Nephron progenitor cell (in vitro differentiated cells): ENCODE data around the gene NDNF.

ENCODE experiments used
- DNase-seq: peaks from one replicate; pipeline ENCODE4 v3.0.0; 2021
- H3K27ac Mint-ChIP-seq: 2 replicates; pipeline ENCODE4 v1.8.0; 2021; ENCODE audit warnings: mild to moderate bottlenecking, moderate library complexity, mixed read lengths
- H3K27me3 Mint-ChIP-seq: 2 replicates; pipeline ENCODE4 v1.8.0; 2021; ENCODE audit warnings: mild to moderate bottlenecking, low read depth, mixed read lengths; ENCODE audit not compliant: poor library complexity
- H3K36me3 Mint-ChIP-seq: 2 replicates; pipeline ENCODE4 v1.8.0; 2021; ENCODE audit warnings: low read depth, mixed read lengths
- H3K4me1 Mint-ChIP-seq: 2 replicates; pipeline ENCODE4 v1.8.0; 2021; ENCODE audit warnings: mixed read lengths
- H3K4me3 Mint-ChIP-seq: 2 replicates; pipeline ENCODE4 v1.8.0; 2021; ENCODE audit warnings: mild to moderate bottlenecking, moderate library complexity, mixed read lengths
- H3K9me3 Mint-ChIP-seq: 2 replicates; pipeline ENCODE4 v1.8.0; 2021; ENCODE audit warnings: mild to moderate bottlenecking, moderate library complexity, mixed read lengths
- TF ChIP-seq, protein P1 (sequence below): fragments of 200-600 bp; sonication (generic); IDR thresholded peaks from 2 replicates; pipeline ENCODE4 v1.5.0; 2021; ENCODE audit warnings: antibody characterized with exemption

The NDNF gene

DNA sequence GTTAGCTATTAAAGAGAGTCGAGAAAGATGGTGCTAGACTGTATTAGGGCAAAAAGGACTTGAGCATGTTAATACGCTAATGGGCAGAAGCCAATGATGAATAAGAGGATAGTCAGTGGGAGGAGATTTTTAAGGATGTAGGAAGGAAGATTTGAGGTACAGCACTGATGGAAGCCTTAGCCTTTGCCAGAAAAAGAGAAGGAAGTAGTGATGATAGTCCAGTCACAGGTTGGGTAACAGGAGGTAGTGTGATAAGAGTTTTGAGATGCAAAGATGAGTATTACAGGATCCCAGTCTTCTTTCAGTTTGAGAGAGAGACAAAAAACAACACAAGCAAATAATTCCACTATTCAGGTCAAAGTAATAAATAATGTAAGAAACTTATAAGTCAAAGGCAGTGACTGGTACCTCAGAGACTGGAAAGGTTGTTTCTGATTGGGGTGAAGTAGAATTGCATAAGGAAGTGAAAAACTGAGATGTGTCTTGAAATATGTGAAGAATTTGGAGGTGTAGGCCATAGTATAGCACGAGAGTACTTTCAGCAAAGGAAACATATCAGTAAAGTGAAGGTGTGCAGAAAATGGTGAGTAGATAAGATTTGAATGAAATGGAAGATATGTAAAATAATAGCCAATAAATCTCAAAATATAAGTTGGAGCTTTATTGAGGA, 22.1 kb upstream of the NDNF start:
- no peak overlapping the region for H3K4me3 Mint-ChIP-seq
- H3K27me3 Mint-ChIP-seq = no peaks in the 10 kb centered on the region
- H3K9me3 Mint-ChIP-seq = no peaks in the 10 kb centered on the region
- H3K36me3 Mint-ChIP-seq = no peaks in the 10 kb centered on the region
- no peak for DNase-seq
- no peak overlapping the region for H3K27ac Mint-ChIP-seq
- TF ChIP-seq, protein P1, sequence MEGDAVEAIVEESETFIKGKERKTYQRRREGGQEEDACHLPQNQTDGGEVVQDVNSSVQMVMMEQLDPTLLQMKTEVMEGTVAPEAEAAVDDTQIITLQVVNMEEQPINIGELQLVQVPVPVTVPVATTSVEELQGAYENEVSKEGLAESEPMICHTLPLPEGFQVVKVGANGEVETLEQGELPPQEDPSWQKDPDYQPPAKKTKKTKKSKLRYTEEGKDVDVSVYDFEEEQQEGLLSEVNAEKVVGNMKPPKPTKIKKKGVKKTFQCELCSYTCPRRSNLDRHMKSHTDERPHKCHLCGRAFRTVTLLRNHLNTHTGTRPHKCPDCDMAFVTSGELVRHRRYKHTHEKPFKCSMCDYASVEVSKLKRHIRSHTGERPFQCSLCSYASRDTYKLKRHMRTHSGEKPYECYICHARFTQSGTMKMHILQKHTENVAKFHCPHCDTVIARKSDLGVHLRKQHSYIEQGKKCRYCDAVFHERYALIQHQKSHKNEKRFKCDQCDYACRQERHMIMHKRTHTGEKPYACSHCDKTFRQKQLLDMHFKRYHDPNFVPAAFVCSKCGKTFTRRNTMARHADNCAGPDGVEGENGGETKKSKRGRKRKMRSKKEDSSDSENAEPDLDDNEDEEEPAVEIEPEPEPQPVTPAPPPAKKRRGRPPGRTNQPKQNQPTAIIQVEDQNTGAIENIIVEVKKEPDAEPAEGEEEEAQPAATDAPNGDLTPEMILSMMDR = no peak
- H3K4me1 Mint-ChIP-seq = no peaks in the 10 kb centered on the region

DNA sequence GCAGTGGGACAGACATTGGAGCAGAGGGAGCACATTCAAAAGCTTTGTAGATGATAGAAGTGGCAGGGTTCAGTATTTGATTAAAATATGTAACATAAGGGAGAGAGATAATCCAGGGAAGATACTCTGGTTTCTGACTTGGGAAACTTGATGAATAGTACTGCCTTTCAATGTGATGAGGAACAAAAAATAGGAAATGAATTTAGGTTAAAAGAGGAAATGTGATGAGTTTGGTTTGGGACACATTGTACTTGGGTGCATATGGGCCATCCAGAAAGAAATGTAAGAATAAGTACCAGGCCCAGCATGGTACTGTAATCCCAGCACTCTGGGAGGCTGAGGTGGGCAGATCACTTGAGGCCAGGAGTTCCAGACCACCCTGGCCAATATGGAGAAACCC, 20.9 kb upstream of the NDNF start:
- Mint-ChIP-seq H3K9me3 (no peaks in the 10 kb centered on the region), H3K36me3 (no peaks in the 10 kb centered on the region), H3K27me3 (no peaks in the 10 kb centered on the region), H3K4me1 (no peaks in the 10 kb centered on the region), H3K4me3 (no peak overlapping the region), H3K27ac (no peak overlapping the region)
- DNase-seq = no peak
- TF ChIP-seq, protein P1 = no peak

DNA sequence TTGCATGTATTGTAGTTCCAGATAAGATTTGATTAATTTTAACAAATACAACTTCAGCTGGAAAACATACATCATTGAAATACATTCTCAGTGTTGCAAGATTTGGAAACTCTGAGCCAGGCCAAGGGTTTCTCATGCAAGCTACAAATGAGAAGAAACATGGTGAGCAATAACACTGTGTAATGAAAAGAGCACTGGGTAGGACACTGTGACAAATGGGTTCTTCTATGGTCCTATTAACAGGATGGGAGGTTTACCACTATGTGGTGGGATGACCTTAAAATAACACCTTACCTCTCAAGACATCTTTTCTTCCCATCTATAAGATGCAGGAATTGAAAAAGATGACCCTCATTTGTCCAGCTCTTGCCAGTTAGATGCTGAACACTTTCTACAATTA, 19.6 kb upstream of the NDNF start:
- no peak overlapping the region for H3K4me3 Mint-ChIP-seq
- H3K27me3 Mint-ChIP-seq = no peaks in the 10 kb centered on the region
- TF ChIP-seq, protein P1 = no peak
- no peaks in the 10 kb centered on the region for H3K36me3 Mint-ChIP-seq
- H3K4me1 Mint-ChIP-seq = no peaks in the 10 kb centered on the region
- no peak for DNase-seq
- H3K9me3 Mint-ChIP-seq = peaks cover 5% of the 10 kb centered on the region
- no peak overlapping the region for H3K27ac Mint-ChIP-seq

DNA sequence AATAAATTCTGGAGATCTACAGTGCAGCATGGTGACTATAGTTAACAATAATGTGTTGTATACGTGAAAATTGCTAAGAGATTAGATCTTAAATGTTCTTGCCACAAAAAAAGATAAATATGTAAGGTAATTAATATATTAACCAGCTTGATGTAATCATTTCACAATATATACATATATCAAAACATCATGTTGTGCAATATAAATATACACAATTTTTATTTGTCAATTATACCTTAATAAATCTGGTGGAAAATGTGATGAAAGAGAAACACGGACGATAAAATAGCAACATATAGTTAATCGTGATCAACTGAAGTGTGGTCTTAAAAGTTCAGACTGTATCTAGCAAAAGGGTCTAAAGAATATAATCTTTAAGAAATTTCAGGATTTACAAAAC, 16.5 kb upstream of the NDNF start:
- Mint-ChIP-seq H3K4me1 (peaks cover 6% of the 10 kb centered on the region), H3K36me3 (peaks cover 4% of the 10 kb centered on the region)
- no peak for DNase-seq

DNA sequence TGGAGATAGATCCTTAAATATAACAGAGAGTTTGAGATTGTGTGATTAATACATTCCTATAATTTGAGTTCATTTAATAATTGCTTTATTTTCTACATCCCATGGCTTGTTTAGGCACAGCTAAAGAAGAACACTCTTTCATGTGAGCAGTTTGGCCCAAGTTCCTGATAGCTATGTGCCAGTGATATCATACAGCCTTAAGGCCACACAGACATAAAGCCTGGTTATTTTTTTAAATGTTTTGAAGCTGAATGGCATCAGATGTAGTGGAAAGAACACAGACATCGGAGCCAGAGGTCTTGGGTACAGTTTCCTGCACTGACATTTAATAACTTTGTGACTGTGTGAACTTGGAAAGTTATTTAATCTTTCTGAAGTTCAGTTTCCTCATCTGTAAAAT, 7.0 kb upstream of the NDNF start:
- H3K27me3 Mint-ChIP-seq = peaks cover 5% of the 10 kb centered on the region
- no peak overlapping the region for H3K27ac Mint-ChIP-seq

More for the DNA sequence above, 16.5 kb upstream of the NDNF start:
- TF ChIP-seq, protein P1 = no peak
- H3K27ac Mint-ChIP-seq = no peak overlapping the region
- H3K9me3 Mint-ChIP-seq = peaks cover 14% of the 10 kb centered on the region
- no peaks in the 10 kb centered on the region for H3K27me3 Mint-ChIP-seq
- H3K4me3 Mint-ChIP-seq = no peak overlapping the region

More for the DNA sequence above, 7.0 kb upstream of the NDNF start:
- no peak for DNase-seq
- H3K9me3 Mint-ChIP-seq = no peaks in the 10 kb centered on the region
- H3K36me3 Mint-ChIP-seq = no peaks in the 10 kb centered on the region
- H3K4me1 Mint-ChIP-seq = peaks cover 6% of the 10 kb centered on the region
- TF ChIP-seq, protein P1 = no peak
- no peak overlapping the region for H3K4me3 Mint-ChIP-seq
